Stimulated activated CD8-positive, alpha-beta memory T cell treated with anti-CD3 and anti-CD28 coated beads, Interleukin-7, amount 100 ng/mL, for 1 hour (primary cell): Measurements from ENCODE around the gene RASSF8.

Source experiments
- DNase-seq, 2 donors: peaks; one replicate each; pipeline ENCODE4 v3.0.0-alpha.2; 2020; ENCODE audit warnings: low read depth in 2 of 2

RASSF8 gene

GRCh38 chr12:25958428-25959070 is at the start of gene RASSF8:
Gene RASSF8, plus strand, starts transcription at chr12:25958682. Its CDS starts 96,662 bp downstream, at chr12:26055344.
- no peak for DNase-seq

GRCh38 chr12:25914551-25914950 is 43.9 kb upstream of the RASSF8 start:
- DNase-seq, result no peak

- DNase-seq, result no peak
Measured at GRCh38 chr12:25924491-25925001, 33.9 kb upstream of the RASSF8 start.

- DNase-seq, result no peak
Measured at GRCh38 chr12:25925064-25925463, 33.4 kb upstream of the RASSF8 start.

- no peak for DNase-seq
Measured at GRCh38 chr12:25926536-25926935, 31.9 kb upstream of the RASSF8 start.

- DNase-seq, result no peak
Measured at GRCh38 chr12:25929142-25929541, 29.3 kb upstream of the RASSF8 start.

- no peak for DNase-seq
Measured at GRCh38 chr12:25932971-25933370, 25.5 kb upstream of the RASSF8 start.

GRCh38 chr12:25934456-25934855 is 24.0 kb upstream of the RASSF8 start:
- no peak for DNase-seq

- no peak for DNase-seq
Measured at GRCh38 chr12:25935355-25936144, 22.9 kb upstream of the RASSF8 start.

- no peak for DNase-seq
Measured at GRCh38 chr12:25937096-25937495, 21.4 kb upstream of the RASSF8 start.

GRCh38 chr12:25938581-25938980 is 19.9 kb upstream of the RASSF8 start:
- DNase-seq, result no peak

GRCh38 chr12:25939606-25940005 is 18.9 kb upstream of the RASSF8 start:
- DNase-seq, result no peak

GRCh38 chr12:25940886-25941285 is 17.6 kb upstream of the RASSF8 start:
- no peak for DNase-seq

- no peak for DNase-seq
Measured at GRCh38 chr12:25942709-25943108, 15.8 kb upstream of the RASSF8 start.

- DNase-seq, result no peak
Measured at GRCh38 chr12:25943940-25944339, 14.5 kb upstream of the RASSF8 start.

GRCh38 chr12:25949343-25949742 is 9.1 kb upstream of the RASSF8 start:
- DNase-seq, result no peak

GRCh38 chr12:25950329-25951115 is 8.0 kb upstream of the RASSF8 start:
- DNase-seq, result no peak

- DNase-seq, result no peak
Measured at GRCh38 chr12:25957793-25958427, 572 bp upstream of the RASSF8 start.

GRCh38 chr12:25959071-25959961 is 834 bp downstream of the RASSF8 start:
- no peak for DNase-seq

GRCh38 chr12:25960143-25960542 is 1.7 kb downstream of the RASSF8 start:
- DNase-seq, result no peak

GRCh38 chr12:25960961-25961360 is 2.5 kb downstream of the RASSF8 start:
- DNase-seq, result no peak
